ENCODE measurements around the gene IGF2.
A peak's percentile ranks its signal among the peaks of the same experiment; 100 is the strongest.

Gene IGF2

DNA sequence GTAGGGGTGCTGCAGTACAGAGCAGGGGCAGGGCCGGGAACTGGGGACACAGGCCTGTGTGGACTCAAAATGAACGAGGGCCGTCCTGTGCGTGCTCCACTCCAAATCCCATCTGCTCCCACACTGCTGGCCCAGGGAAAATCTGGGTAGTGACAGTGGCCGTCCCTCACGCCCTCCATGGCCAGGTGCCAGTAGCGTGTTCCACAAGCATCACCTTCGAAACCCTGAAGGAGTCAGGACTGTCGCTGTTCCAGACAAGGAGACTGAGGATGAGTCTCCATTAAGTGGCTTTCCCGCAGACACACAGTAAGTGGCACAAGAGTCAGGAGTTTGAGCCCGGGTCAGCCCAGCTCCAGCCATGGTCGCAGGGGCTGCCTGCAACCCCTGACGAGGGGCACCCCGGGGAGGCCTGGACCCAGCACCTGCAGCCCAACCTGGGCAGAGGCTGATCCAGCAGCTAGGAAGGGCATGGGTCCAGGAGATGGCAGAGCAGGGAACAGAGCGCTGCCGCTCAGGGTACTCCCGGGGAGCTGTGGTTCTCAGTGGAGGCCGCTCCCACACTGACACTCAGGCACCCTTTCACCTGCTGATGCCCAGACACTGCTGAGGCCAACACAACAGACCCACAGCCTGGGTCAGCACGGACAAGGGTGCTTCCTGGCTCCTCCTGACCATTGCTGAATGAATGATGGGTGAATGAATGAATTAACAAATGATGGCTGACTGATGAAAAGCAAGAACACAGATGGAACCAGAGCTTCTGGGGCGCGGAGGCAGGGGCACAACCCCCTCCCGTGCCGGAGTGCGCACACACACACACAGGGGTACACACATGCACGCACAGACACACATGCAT is 35.3 kb downstream of the IGF2 start:
- no peak for DNase-seq (ENCODE audit: low spot score)

DNA sequence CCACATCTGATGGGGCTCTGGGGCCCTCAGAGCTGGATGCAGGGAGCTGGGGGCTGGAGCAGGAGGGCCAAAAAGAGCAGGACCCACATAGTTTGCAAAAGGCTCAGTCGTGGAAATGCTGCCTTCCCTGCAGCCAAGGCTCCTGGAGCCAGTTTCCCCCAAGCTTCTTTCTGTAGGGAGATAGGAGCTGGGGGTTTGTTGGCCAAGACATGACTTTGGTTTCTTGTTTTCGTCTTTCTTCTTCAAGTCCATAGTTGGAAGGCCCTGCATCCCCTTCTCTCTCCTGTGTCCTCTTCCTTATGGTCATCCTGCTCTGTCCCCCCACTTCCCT is 36.3 kb downstream of the IGF2 start:
- no peak for DNase-seq (ENCODE audit: low spot score)

DNA sequence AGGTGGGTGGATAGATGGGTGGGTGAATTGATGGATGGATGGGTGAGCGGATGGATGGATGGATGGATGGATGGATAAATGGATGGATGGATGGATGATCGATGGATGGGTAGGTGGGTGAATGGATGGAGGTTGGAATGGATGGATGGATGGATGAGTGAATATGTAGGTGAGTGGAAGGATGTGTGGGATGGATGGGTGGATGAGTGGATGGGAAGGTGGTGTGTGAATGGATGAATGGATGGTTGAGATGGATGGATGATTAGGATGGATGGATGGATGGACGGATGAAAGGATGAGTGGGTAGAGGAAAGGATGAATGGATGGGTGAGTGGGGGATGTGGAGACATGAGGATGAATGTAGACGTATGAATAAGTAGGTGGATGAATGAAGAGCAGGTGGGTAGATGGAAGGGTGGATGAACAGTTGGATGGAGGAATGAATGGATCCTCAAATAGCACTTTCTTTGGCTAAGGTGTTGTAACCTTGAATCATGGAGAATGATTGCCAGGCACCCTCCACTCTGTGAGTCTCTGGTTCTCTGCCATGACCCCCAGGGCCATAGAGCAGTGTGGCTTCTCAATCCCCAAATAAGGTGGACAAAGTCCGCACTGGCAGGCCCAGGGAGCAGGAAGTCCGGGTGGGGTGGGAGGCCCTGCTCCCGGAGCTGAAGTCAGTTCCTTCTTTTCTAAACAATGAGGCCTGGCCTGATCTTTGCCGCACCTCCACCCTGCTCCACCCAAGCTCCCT is 36.9 kb downstream of the IGF2 start:
- no peak for DNase-seq (ENCODE audit: low spot score)

DNA sequence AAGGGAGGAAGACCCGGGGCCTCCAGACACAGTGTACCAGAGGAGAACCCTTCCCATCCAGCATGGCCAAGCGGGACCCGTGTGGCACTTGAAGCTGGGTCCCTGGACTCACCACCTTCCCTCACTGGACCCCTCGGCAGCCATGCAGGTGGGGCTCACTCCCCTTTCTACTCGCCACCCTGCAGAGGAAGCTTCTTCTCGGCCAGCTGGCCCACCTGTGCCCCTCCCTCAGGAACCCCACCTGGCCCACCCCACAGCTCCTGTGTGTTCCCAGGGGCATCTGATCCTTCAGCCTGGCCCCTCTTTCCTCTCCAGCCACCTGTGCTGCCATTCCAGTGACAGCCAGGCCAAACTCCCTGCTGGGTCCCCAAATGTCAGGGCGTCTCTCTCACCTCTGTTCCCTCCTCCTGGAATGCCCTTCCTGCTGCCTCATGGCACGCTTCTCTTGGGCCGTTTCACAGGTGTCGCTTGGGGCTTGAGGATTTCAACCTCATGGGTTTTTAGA is 38.0 kb downstream of the IGF2 start:
- DNase-seq (ENCODE audit: low spot score), result no peak

DNA sequence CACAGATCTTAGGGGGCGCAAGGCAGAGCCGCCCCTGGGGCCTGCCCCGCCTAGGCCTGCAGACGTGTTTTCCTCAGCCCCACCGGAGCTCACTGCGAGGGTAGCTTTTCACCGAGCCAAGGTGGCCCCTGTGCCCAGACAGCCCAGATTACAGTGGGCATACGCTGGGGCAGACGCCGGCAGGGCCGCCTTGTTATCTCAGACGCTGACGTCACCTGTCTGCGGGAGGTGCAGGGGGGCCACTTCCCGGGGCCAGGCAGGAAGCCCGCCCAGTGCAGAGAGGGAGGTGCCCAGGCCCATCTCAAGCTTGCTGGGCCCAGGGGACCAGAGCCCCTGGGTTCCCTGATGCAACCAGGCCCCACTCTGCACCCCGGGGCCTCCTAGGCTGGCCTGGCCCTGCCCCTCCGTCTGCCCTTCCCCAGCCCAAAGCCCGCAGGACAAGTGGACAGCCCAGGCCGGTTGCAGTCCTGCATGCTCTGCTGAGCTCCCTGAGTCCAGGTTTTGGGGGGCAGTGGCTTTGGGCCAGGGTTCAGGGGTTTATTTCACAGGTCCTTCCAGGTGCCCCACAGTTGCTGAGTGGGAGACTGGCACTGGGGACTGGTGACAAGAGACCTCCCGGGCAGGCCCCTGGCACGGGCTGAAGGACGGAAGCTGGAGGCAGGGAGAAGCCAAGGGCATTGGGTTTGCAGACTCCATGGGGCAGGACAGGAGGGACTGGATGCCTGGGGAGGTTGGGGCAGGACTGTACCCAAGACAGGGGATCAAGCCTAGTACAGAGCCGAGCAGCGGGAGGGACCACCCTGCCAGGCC is 38.6 kb downstream of the IGF2 start:
- no peak for DNase-seq (ENCODE audit: low spot score)

DNA sequence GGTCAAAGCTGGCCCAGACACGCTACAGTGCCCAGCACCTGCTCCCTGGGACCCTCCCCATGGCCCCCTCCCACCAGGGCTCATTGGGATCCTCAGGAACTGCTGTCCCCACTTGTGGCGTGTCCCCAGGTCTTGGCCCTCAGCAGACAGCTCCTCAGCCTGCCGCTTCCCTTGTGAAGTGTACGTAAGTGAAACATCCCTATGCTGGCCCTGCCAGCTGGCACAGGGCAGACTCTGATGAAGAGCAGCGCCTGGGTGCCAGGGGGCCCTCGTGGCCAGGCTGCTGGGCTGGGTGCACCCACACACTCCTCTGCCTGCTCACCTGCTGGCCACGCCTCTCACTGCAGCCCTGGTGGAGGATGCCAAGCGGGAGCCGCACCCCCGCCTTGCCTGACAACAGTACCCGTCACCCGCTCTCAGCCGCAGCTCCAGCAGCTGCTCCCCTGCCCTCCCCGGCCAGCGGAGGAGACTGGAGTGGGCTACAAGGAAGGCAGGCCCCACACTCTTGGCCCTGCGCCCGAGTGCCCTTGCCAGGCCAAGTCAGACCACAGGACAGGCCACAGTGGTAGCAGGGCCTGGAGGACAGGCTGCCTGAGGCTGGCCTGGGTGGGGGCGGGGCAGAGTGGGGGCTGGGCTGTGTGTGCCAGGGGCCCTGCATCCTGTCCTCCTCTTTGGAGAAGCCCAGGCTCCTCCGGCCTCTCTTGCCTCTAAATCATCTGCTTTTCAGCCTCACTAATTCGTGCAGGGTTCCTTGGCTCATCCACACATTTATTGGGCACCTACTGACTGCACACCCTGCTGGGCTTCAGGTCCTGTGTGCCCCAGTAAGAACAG is 39.5 kb downstream of the IGF2 start:
- no peak for DNase-seq (ENCODE audit: low spot score)

DNA sequence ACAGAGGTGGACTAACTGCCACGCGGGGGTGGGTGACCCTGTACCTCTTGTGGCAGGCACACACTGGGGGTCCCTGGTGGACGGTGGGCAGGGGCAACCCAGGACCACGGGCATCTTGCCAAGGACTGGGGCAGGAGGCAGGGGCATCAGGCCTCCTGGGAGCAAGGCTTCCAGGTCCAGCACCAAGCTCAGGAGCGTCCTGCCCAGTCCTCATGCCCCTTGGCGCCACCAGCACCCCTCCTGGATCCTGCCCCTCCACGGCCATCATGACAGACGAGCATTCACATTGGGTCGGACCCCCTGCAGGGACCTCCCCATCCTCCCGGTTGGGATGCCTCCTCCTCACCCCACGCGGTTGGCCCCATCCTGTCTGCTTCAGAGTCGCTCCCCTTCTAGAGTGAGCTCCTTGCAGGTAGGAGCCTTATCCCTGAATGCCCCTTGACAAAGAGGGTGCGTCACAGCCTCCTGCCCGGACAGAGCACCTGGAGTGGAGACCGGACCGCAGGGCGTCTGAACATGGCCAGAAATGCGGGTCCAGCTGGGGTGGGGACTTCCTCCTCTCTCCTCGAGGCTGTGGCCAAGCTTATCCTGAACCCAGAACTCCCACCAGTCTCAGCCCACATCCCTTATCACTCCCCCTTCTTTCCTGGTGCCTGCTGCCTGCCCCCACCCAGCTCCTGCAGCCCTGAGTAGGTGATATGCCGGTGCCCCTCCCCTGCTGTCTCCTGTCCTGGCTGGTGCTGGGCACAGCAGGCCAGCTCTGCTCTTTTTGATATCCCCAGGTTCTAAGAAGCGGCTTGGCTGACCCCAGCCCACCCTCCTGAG is 40.3 kb downstream of the IGF2 start:
- DNase-seq (ENCODE audit: low spot score), result no peak

DNA sequence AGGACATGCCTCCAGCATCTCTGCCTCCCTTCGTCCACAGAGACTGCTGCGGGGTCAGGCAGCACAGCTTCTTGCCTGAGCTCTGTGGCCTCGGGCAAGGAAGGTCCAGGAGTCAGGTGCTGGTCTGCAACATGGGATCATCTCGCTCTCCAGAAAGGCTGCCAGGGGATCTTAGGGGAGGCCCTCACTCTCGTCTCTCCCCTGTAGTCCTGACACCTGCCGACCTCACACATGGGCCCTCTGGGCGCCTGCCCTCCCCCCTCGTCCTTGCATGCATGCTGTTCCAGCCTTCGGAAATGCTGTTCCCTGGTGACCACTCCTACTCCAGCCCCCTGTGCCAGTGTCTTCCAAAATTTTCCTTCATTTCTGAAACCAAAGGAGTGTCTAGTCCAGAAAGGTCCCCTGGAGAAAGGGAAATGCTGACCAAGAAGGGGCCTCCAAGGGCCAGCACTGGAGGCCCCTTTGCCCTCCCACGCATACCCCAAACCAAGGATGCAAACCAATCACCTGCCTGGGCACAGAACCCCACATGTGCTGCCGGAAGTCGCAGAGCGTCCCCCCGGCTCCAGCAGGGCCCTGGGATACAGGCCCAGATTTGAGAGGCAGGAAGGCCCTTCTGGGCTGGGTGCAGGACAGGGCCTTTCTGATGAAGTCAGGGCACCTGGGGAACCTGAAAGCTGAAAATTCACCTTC is 41.0 kb downstream of the IGF2 start:
- DNase-seq (ENCODE audit: low spot score), result no peak

DNA sequence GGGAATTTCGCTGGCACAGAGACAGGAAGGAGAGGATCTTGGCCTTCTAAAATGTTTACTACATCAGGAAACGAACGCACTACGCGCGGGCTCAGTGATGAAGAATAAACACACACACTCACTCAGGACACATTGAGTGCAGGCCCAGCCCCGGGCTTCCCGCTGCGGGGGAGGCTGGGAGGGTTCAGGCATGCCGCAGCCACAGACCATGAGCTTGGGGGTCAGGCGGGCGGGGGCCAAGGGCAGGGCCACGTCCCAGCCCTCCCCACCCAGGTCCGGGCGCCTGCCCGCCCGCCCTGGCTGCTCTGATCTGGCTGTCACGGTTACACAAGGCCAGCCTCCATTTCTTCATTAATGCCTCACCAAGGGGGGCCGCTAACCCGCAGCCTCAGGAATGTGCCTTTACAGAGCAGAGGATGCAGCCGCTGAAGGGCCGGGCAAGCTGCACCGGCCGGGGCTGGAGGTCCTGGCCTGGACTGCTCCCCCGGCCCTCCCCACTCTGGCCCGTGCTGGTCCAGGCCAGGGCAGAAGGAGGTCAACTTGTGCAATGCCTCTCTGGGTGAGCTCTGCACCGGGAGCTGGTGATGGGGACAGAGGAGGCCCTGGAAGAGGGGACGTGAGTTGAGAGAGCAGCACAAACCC is 41.7 kb downstream of the IGF2 start:
- peak; percentile 89 for DNase-seq (ENCODE audit: low spot score)

DNA sequence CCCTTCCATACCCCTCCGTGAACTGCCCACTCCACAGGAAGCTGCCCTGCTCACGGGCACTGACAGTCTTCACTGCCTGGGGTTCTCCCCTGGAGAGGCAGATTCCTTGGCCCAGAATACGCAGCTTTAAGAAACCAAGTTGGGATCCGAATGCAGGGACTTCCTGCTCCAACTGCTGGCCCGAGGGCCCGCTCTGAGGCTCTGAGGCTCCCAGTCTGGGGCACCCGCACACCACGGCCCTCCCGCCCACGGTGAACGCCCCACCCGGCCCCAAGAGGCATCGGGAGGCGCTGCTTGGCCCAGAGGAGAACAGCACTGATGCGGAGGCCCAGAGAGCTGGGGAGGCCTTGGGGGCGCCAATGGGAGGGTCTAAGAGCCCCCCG is 42.3 kb downstream of the IGF2 start:
- DNase-seq (ENCODE audit: low spot score), result no peak

DNA sequence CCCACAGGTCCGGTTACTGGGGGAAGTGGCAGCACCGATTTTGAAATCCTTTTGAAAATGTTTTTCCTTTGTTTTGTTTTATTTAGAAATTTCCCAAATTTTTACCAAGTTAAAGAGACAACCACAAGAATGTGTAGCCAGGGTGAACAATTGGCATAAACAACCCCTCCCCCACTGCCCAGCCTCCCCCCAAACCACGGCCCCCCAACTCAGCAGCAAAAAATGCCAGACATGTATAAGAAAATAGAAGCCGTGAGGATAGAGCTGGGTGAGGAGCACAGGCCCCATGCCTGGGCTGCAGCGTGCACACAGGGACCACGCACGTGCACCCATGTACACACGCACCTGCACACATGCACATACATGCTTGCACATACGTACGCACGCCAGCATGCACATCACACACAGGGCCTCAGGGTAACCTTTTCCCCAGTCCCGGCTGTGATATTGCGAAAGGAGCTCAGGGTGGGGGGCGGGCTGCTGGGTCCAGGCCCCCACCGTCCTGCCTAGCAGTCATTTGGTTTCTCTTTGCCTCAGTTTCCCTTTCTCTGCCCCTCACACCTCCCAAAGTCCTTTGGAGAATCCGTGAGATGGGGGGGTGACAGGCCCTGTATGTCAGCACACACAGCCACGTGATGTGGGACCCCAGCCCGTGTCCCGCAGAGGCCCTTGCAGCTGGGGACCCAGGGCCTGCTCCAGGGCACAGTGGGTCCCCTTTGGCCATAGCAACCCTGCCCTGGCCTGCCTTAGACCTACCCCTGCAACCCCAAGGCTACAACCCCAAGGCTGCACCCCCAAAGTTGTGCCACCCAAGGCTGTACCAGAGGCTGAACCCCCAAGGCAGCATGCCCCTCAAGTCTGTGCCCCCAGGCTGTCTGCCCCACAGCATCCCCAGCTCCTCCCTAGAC is 42.9 kb downstream of the IGF2 start:
- DNase-seq (ENCODE audit: low spot score), result no peak

DNA sequence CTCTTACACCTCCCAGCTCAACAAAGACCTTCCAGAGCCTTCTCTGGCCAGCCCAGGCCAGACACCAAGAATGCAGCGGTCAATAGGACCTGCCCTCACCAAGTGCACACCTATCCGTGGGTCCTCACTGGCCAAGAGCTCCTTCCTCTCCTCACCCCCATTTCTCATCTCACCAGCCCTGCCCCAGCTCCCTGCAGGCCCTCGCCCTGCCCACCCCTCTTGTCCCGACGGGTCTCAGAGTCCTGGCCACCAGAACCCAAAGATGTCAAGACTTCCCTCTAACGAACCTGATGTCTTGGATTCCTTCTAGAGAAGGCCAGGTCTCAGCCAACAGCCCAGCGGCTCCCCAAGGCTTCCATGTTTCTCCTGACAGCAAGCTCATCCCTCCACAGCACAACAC is 43.6 kb downstream of the IGF2 start:
- no peak for DNase-seq (ENCODE audit: low spot score)

DNA sequence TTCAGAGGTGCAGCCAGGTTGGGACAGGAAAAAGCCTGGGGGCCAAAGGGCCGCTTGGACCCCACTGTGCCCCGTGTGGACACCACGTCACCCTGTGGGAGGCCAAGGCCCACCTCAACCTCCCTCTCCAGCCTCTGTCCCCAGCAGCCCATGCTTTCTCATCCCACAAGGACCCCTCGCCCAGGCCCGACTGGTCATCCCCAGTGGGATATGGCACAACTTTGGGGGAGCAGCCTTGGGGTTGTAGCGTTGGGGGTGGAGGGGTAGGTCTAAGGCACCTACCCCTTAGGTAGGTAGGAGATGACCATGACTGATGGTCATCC is 44.0 kb downstream of the IGF2 start:
- no peak for DNase-seq (ENCODE audit: low spot score)

DNA sequence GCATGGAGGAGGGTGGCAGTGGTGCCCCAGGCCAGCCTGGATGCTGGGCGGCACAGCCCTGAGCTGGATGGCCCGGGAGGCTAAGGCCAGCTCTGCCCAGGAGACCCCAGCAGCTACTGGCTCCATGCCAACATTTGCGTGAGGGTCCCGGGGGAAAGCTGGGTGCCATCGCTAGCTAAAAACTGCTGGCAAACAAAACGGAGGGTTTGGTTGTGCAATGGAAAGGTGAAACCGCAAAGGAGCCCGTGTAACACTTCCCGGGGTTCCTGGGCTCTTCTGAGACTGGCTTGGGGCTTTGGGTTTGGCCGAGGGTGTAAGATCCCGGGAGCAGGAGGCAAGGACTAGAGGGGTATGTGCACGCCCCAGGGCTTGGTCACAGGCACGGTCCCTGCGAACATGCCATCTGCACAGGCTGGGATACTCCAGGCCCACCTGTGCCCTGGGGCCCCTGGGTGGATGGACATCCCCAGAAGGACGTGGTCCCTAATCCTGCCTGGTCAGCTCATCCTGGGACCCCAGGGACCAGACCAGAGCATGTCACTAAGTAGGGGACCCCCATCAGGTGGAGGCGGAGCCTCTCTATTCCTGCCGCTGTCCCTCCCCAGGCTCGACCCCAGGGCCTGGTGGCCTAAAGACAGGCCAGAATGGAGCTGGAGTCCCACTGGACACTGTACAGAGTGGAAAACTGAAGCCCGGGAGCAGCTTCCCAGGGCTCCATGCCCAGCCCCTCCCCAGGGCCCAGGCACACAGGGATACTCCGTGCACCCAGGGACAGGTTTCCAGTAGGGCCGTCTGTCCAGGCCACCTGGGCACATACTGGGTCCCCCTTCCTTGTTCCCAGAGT is 44.6 kb downstream of the IGF2 start:
- DNase-seq (ENCODE audit: low spot score), result no peak

DNA sequence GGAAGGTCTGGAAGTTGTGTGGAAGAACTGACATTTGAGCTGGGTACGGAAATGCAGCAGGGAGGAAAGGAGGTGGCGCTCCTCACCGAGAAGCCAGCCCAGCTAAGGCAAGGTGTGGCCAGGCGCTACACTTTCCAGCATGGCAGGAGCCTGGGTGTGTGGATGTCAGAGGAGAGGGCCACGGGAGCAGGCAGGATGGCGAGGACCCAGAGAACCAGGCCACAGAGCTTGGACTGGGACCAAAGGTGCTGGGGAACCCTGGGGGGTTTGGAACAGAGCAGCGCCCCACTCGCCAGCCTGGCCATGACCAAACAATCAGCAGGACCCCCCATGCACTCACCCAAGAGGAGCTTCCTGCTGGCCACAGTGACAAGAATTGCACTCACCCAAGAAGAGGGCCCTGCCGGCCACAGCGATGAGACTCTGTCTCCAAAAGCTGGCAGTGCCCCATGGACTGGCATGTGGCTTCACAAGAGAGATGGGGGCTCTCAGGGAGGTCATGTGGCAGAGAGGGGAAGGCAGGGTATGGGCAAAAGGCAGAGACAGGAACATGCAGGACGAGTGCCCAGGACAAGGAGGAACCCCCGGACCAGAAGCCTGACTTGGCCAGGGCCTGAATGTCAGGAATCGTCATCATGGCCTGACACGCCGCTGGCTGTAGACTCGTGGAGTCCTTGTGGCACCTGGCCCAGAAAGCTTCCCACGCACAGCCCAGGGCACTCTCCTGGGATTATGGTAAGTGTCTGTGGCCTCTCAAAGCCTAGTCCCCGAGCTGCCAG is 45.4 kb downstream of the IGF2 start:
- DNase-seq (ENCODE audit: low spot score), result no peak

DNA sequence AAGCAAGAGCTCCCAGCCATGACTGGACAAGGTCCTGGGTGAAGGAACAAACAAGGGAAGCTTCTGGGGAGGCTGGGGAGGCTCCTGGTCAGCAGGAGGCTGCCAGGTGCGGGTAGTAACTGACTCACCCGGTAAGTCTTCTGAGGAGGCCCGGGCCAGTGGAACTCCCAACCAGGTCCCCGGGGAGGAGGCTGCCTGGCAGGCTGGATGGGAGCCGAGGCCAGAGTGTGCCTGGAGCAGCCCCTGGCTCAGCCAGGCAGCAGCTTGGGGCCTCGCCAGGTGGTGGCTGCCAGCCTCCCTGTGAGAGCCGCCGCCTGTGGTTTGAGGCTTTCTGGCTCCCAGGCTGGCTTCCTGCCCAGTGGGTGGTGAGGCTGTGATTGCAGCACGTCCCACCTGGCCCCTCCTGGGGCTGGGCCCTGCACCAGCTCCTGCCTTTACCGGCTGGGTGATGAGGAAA is 46.2 kb downstream of the IGF2 start:
- DNase-seq (ENCODE audit: low spot score), result no peak

DNA sequence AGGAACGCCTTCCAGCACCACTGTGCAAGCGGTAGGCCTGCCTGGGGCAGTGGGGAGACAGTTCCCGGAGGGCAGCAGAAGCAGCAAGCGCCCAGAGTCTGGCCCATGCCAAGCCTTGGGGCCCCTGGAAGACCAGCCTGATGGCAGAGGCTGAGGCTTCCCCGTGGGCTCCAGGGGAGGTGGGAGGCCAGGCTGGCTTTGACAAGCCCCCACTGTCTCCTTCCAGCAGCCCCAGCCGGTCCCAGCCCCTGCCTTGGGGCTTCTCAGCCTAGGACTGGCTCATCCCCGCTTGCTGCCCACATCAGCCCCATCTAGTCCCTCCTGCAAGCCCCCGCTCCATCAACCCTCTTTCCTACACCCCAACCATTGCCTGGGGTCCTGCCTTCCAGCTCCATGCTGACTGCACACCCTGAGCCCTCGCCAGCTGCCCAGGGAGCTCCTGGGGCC is 46.7 kb downstream of the IGF2 start:
- DNase-seq (ENCODE audit: low spot score), result no peak
